IPS-15b (cell line): ENCODE results near the gene SGPP2.
"Not testable (repeated sequence)": the region's sequence is repeated elsewhere in the genome, so short reads cannot be mapped to it uniquely, and the experiment has no call there.

Experiments
- H3K27me3 ChIP-seq: one replicate; pipeline ENCODE4 v1.6.1; 2013; ENCODE audit warnings: low read length; ENCODE audit not compliant: control insufficient read depth, insufficient read depth
- H3K36me3 ChIP-seq: one replicate; pipeline ENCODE4 v1.6.1; 2013; ENCODE audit warnings: low read length; ENCODE audit not compliant: control insufficient read depth, insufficient read depth
- H3K4me1 ChIP-seq: one replicate; pipeline ENCODE4 v1.6.1; 2013; ENCODE audit warnings: mild to moderate bottlenecking, low read length; ENCODE audit not compliant: control insufficient read depth, insufficient read depth
- H3K4me3 ChIP-seq: one replicate; pipeline ENCODE4 v1.5.1; 2013; ENCODE audit warnings: low read depth, low read length
- H3K9ac ChIP-seq: one replicate; pipeline ENCODE4 v1.6.1; 2013; ENCODE audit warnings: low read depth, mild to moderate bottlenecking, low read length
- H3K9me3 ChIP-seq: one replicate; pipeline ENCODE4 v1.6.1; 2013; ENCODE audit warnings: mild to moderate bottlenecking, low read length; ENCODE audit not compliant: control insufficient read depth, insufficient read depth

SGPP2 gene

DNA sequence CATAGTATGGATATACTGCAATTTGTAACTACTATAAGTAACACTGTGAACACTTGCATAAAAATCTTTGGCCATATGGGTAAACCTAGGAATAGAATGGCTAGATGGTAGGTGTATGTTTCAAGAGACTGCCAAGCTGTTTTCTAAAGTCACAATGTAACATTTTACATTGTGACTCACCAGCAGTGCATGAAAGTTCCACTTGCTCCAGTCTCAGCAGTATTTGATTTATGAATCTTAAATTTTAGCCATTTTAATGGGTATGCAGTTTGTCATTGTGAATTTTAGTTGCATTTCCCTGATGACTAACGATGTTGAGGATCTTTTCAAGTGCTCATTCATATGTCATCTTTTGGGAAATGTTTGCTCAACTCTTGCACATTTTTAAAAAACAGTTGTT, 145.5 kb downstream of the SGPP2 start:
- Histone ChIP-seq H3K36me3 (peaks cover 4% of the 10 kb centered on the region), H3K9ac (no peak overlapping the region), H3K4me3 (no peak overlapping the region), H3K27me3 (no peaks in the 10 kb centered on the region), H3K4me1 (no peaks in the 10 kb centered on the region), H3K9me3 (no peaks in the 10 kb centered on the region)

DNA sequence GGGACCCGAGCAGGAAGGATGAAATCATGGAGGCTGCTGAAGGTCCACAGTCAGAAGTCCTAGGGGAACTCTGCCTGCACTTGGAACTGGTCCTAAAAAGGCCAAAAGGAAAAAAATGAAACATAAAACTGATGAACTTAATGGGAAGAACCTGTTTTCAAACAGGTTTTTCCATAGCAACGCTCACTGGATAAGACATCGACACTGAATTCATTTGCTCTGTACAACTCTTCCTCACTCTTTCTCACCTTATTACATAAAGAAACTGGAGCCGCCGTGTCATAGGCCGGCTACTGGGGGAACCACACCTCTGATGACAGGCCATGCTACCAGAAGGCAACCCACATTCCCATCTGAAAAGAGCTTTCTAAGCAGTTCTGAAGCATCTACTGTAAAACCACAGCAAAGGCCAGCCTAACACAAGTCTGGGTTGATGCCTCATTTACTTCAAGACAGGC, 147.9 kb downstream of the SGPP2 start:
- peaks cover 2% of the 10 kb centered on the region for H3K36me3 ChIP-seq
- H3K27me3 ChIP-seq: no peaks in the 10 kb centered on the region
- no peak overlapping the region for H3K9ac ChIP-seq
- no peaks in the 10 kb centered on the region for H3K9me3 ChIP-seq
- no peaks in the 10 kb centered on the region for H3K4me1 ChIP-seq
- no peak overlapping the region for H3K4me3 ChIP-seq

DNA sequence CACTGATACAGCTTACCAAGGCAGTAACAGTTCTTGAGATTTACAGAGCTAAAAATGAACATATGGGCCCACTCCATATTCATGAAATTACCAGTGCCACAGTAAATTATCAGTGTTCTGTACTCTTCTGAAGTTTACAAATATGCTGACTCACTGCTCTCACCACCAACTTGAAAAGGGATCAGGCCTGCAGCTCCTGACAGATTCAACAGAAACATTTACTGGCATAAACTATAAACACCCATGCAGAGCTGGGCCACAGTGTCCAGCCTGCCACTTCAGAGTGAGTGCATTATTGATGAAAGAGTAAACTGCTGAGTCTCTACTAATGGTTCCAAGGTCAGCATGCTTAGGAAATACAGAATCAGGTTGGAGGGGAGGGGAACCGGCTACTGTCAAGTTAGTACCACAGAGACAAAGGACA, 148.4 kb downstream of the SGPP2 start:
- no peaks in the 10 kb centered on the region for H3K36me3 ChIP-seq

DNA sequence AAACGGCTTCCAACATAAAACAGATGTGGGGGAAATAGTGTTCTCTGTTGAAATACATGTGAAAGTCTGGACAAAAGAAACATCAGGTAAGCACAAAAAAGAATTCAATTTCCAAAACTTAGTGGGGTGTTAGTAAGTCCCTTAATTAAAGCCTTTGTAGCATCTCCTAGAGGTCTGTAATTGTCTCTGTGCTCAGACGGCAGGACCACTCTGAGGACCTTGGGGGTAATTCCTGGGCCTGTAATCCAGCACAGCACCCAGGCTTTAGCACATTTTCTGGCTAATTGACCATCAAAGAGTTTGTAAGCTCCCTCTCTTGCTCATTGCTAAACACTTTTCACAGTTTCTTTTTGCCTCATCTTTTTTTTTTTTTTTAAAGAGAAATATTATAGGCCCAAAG, 151.3 kb downstream of the SGPP2 start:
- Histone ChIP-seq H3K9me3 (no peaks in the 10 kb centered on the region), H3K4me1 (no peaks in the 10 kb centered on the region), H3K27me3 (no peaks in the 10 kb centered on the region), H3K36me3 (no peaks in the 10 kb centered on the region), H3K4me3 (no peak overlapping the region), H3K9ac (no peak overlapping the region)

More for the DNA sequence above, 148.4 kb downstream of the SGPP2 start:
- H3K27me3 ChIP-seq: no peaks in the 10 kb centered on the region
- H3K4me3 ChIP-seq: no peak overlapping the region
- no peaks in the 10 kb centered on the region for H3K9me3 ChIP-seq
- no peak overlapping the region for H3K9ac ChIP-seq
- H3K4me1 ChIP-seq: no peaks in the 10 kb centered on the region

DNA sequence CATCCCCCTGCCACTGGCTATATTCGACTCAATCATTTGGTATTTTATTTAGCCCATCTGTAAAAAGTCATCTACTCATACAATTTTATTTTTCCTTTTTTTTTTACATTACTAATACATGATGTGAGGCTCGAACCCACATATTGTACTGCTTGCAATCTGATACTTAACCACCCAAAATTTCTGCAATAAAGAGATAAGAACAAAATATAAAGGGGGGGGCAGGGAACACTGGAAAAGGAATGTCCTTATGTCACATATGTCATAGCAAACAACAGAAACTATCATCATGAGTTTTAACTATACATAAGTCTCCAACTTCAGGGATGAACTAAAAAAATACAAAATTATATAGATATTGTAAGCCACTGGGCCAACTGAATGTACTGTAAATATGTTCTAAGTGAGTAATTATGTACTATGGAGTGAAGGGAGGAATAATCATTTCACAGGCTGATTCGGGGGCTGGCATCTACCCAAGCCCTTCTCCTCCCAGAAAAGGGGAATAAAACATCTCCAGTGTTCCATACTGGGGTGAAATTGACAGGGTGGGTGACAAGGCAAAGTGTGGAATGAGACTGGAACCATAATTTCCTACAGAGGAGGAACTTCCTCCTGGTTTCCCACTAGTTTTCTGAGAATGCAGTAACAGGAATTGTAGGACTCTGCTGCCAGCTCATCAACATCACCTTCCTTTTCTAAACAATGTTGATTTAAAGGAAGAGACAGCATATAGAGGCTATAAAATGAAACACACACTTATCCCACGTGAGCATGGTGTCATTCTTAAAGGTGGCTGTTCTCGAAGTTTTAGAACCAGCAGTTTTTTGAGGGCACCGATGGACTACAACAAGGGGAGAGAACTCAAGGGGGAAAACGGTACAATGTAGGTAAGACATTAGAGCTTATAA, 152.1 kb downstream of the SGPP2 start:
- Histone ChIP-seq H3K4me1 (no peaks in the 10 kb centered on the region), H3K36me3 (no peaks in the 10 kb centered on the region), H3K27me3 (no peaks in the 10 kb centered on the region)

DNA sequence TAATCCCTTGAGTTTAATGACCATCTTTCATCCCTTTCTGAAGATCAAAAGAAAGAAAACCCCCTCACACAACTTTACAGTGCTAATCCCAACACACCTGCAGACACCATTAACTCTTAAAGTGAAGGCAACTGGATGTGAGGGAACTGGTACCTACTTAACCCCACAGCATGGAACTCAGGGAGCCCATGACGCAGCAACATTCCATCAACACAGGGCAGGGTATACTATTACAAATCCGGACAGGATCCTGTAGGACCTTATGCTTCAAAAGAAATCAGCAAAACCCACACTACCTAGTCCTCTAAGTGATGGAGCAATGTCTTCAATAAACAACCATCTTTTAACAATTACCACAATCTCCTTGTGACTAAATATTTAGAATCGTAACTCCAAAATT, 153.0 kb downstream of the SGPP2 start:
- no peaks in the 10 kb centered on the region for H3K9me3 ChIP-seq
- H3K9ac ChIP-seq: no peak overlapping the region
- H3K27me3 ChIP-seq: no peaks in the 10 kb centered on the region
- H3K36me3 ChIP-seq: no peaks in the 10 kb centered on the region
- no peaks in the 10 kb centered on the region for H3K4me1 ChIP-seq
- H3K4me3 ChIP-seq: no peak overlapping the region

More for the DNA sequence above, 152.1 kb downstream of the SGPP2 start:
- H3K9me3 ChIP-seq: no peaks in the 10 kb centered on the region
- H3K9ac ChIP-seq: no peak overlapping the region
- no peak overlapping the region for H3K4me3 ChIP-seq

DNA sequence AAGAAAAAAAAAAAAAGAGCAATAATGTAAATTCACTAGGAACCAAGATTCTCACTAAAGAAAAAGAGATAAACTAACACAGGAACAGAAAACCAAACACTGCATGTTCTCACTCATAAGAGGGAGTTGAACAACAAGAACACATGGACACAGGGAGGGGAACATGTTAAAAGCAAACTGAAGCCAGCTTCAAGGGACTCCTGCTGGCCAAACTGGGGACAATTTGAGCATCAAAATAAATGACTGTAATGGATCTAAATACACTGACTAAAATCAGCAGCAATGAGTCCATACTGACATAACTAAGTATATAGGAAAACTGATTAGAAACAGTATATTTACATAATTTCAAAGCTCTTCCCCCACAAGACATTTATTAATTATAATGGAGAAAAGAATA, 158.6 kb downstream of the SGPP2 start:
- H3K27me3 ChIP-seq: no peaks in the 10 kb centered on the region
- H3K4me1 ChIP-seq: no peaks in the 10 kb centered on the region
- H3K9me3 ChIP-seq: no peaks in the 10 kb centered on the region
- H3K4me3 ChIP-seq: no peak overlapping the region
- no peak overlapping the region for H3K9ac ChIP-seq
- peaks cover 4% of the 10 kb centered on the region for H3K36me3 ChIP-seq

DNA sequence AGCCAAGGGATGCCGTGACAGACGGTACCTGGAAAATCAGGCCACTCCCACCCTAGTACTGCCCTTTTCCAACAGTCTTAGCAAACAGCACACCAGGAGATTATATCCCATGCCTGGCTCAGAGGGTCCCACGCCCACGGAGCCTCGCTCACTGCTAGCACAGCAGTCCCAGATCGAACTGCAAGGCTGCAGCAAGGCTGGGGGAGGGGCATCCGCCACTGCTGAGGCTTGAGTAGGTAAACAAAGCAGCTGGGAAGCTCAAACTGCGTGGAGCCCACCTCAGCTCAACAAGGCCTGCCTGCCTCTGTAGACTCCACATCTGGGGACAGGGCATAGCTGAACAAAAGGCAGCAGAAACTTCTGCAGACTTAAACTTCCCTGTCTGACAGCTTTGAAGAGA, 160.2 kb downstream of the SGPP2 start:
- H3K36me3 ChIP-seq, H3K9me3 ChIP-seq, H3K4me1 ChIP-seq, H3K27me3 ChIP-seq, H3K4me3 ChIP-seq, H3K9ac ChIP-seq: not testable (repeated sequence)

DNA sequence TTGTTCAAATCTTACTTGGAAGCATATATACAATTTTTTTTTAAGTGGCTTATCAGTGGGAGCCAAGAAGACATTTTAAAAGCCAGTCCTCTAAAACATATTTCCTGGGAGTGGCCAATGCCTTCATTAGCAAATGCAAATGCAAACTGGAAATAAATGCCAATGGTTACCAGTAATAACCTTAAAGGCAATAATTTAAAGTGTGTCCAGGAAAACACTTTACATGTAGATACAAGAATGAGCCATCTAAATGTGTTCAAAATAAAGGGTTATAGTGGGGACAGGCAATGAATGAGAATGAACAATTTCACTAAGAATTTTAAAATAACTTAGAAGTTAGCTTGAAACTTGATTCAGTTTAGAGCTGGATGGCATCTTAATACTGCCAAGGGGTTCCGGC, 167.3 kb downstream of the SGPP2 start:
- Histone ChIP-seq H3K9me3 (no peaks in the 10 kb centered on the region), H3K4me1 (no peaks in the 10 kb centered on the region), H3K9ac (no peak overlapping the region), H3K4me3 (no peak overlapping the region), H3K27me3 (no peaks in the 10 kb centered on the region), H3K36me3 (no peaks in the 10 kb centered on the region)

DNA sequence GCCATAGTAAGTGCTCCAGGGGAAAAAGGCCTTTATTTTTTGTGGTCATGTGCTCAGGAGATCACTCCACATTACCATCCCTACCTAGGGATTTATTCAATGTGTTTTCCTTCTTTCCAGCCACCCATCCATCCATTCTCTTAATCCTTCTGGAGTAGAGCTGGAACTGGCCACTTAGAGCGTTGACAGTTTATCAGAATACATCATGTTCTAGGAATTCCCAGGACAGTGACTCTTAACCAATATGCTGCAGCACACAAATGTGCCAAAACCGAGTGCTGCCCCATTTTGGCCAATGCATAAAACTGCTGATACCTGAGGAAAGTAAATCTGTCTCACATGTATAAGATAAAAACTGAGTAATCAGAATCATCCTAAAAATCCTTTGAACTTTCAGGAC, 167.8 kb downstream of the SGPP2 start:
- Histone ChIP-seq H3K4me3 (no peak overlapping the region), H3K36me3 (no peaks in the 10 kb centered on the region), H3K27me3 (no peaks in the 10 kb centered on the region), H3K9ac (no peak overlapping the region), H3K4me1 (no peaks in the 10 kb centered on the region), H3K9me3 (no peaks in the 10 kb centered on the region)

DNA sequence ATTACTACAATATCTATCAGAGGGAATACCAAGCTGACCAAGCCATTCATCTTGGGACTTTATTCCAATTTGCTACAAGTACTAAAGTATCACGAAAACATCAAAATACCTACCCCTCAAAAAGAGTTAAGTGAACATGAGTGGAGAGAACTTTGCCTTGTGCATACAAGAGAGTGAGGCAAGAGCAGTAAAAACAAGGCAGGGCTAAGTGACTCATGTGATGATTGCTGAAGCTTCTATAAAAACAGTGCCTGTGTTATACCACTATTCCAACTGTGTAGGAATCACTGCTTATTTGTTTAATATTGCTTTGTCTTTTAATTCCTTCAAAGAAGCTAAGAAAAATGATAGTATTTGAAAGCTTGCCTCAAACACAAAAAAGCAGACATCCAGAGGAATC, 170.3 kb downstream of the SGPP2 start:
- no peaks in the 10 kb centered on the region for H3K4me1 ChIP-seq
- no peak overlapping the region for H3K4me3 ChIP-seq
- no peaks in the 10 kb centered on the region for H3K36me3 ChIP-seq
- H3K9me3 ChIP-seq: no peaks in the 10 kb centered on the region
- H3K27me3 ChIP-seq: no peaks in the 10 kb centered on the region
- H3K9ac ChIP-seq: no peak overlapping the region

DNA sequence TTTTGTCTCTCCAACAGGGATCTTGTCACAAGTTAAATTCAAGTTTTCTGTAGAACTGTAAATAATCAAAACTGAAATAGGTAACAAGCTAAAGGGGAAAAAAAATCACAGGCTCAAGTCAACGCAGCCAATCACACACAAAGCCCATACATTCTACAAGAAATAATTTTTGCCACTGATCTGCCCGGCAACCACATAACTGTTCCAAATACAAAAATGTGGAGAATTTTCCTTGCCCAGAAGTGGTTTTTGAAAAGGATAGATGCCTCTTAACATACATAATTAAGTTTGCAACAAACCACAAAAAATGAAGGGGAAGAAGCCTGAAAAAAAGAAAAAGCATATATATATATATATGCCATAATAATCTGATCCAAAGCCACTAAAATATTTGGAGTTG, 171.2 kb downstream of the SGPP2 start:
- Histone ChIP-seq H3K9me3 (no peaks in the 10 kb centered on the region), H3K9ac (no peak overlapping the region), H3K36me3 (no peaks in the 10 kb centered on the region), H3K4me1 (no peaks in the 10 kb centered on the region), H3K27me3 (no peaks in the 10 kb centered on the region), H3K4me3 (no peak overlapping the region)
